A549 (cell line): Measurements from ENCODE around the gene CCDC63. TPM values are rescaled to one million over a fixed set of nuclear protein-coding genes. Genes with fewer than 3 reads are reported as not detected.

Source experiments
- ATAC-seq, 2 experiments: fragments of 200-7000 bp in 1 of 2; fragments of >200 bp in 1 of 2; cut with Nextera tagmentation in 1 of 2; cut with Tn5 transposase in 1 of 2; 3 replicates each; pipeline versions ENCODE4 v1.8.0 to v1.9.1; 2018 to 2020; ENCODE audit warnings: mild to moderate bottlenecking in 1 of 2, moderate library complexity in 1 of 2
- CTCF ChIA-PET: fragments of 300-600 bp; sonication (Branson Sonifier 250); formaldehyde crosslinking; extraction: SDS; loops from one replicate; lab custom pipeline; 2021; ENCODE audit warnings: antibody characterized with exemption, inconsistent platforms; lab: Yijun Ruan, JAX
- POLR2A ChIA-PET: fragments of 350-600 bp; formaldehyde crosslinking; extraction: SDS; loops from one replicate; lab custom pipeline; 2021; ENCODE audit warnings: antibody characterized with exemption, inconsistent platforms; lab: Yijun Ruan, JAX
- DNase-seq, 2 experiments: peaks; one replicate each; pipeline versions ENCODE4 v3.0.0 to v3.0.0-alpha.2; 2011 to 2016; ENCODE audit warnings: low read depth in 1 of 2, low spot score in 1 of 2
- FAIRE-seq: peaks from 2 replicates; lab custom pipeline; 2011; peaks lifted over from hg19 to GRCh38; lab: Jason Lieb, UNC
- H3K27ac ChIP-seq, 2 experiments: fragments of >200 bp; sonication (Bioruptor Twin); formaldehyde crosslinking; 3 replicates each; pipeline ENCODE4 v1.5.1; 2016 to 2017
- H3K4me1 ChIP-seq: fragments of >200 bp; sonication (Bioruptor Twin); formaldehyde crosslinking; 3 replicates; pipeline ENCODE4 v1.6.1; 2016
- H3K4me2 ChIP-seq: fragments of >200 bp; sonication (Bioruptor Twin); formaldehyde crosslinking; 3 replicates; pipeline ENCODE4 v1.6.1; 2016
- H3K4me3 ChIP-seq: fragments of >200 bp; sonication (Bioruptor Twin); formaldehyde crosslinking; 3 replicates; pipeline ENCODE4 v1.5.1; 2016
- H3K9me3 ChIP-seq: fragments of >200 bp; sonication (Bioruptor Twin); formaldehyde crosslinking; 3 replicates; pipeline ENCODE4 v1.6.1; 2016
- BCL3 ChIP-seq: fragments of >200 bp; sonication (Bioruptor Twin); formaldehyde crosslinking; IDR thresholded peaks from 3 replicates; pipeline ENCODE4 v1.6.1; 2016
- BHLHE40 ChIP-seq: IDR thresholded peaks from 2 replicates; pipeline ENCODE4 v1.6.1; 2012; ENCODE audit warnings: low read depth, low read length, inconsistent platforms
- CBX2 ChIP-seq: fragments of 200-600 bp; sonication (generic); IDR thresholded peaks from 2 replicates; pipeline ENCODE4 v1.6.1; 2016; ENCODE audit warnings: low read depth, mild to moderate bottlenecking, borderline replicate concordance
- CBX8 ChIP-seq: fragments of 200-600 bp; sonication (generic); IDR thresholded peaks from 2 replicates; pipeline ENCODE4 v1.6.1; 2016
- CEBPB ChIP-seq, 2 experiments: fragments of >200 bp in 1 of 2; sonication (Bioruptor Twin) in 1 of 2; formaldehyde crosslinking in 1 of 2; IDR thresholded peaks; 2 replicates each; pipeline ENCODE4 v1.6.1; 2012 to 2016
- E2F6 ChIP-seq: IDR thresholded peaks from 2 replicates; pipeline ENCODE4 v1.6.1; 2012; ENCODE audit warnings: low read depth, borderline replicate concordance
- EHMT2 ChIP-seq: fragments of 200-600 bp; sonication (generic); IDR thresholded peaks from 2 replicates; pipeline ENCODE4 v1.6.1; 2016; ENCODE audit warnings: antibody characterized with exemption, low read depth, mild to moderate bottlenecking, moderate library complexity
- FOSL2 ChIP-seq, 2 experiments: fragments of 450-650 bp in 1 of 2; fragments of >200 bp in 1 of 2; sonication (Bioruptor Twin) in 1 of 2; formaldehyde crosslinking; IDR thresholded peaks; 2 replicates each; pipeline versions ENCODE4 v1.5.0 to v1.6.1; 2016 to 2020; ENCODE audit warnings: mild to moderate bottlenecking in 1 of 2, moderate library complexity in 1 of 2
- HEYL ChIP-seq: fragments of 250-450 bp; sonication (Bioruptor Pico); IDR thresholded peaks from 2 replicates; pipeline ENCODE4 v1.8.0; 2021; ENCODE audit warnings: mild to moderate bottlenecking, moderate library complexity
- HOXB13 ChIP-seq: fragments of 250-450 bp; sonication (Bioruptor Pico); IDR thresholded peaks from 2 replicates; pipeline ENCODE4 v1.5.0; 2020; ENCODE audit warnings: low read depth, mild to moderate bottlenecking, moderate library complexity
- MAFK ChIP-seq: fragments of 450-650 bp; IDR thresholded peaks from 2 replicates; pipeline ENCODE4 v1.6.1; 2014; ENCODE audit not compliant: partially characterized antibody
- MAZ ChIP-seq: fragments of 150-350 bp; IDR thresholded peaks from 2 replicates; pipeline ENCODE4 v1.6.1; 2014; ENCODE audit warnings: antibody characterized with exemption, low read depth, low read length, borderline replicate concordance
- NFE2L2 ChIP-seq: fragments of 150-350 bp; conservative IDR thresholded peaks from 2 replicates; pipeline ENCODE4 v1.6.1; 2014; ENCODE audit warnings: low read length
- NPAS2 ChIP-seq: fragments of 250-450 bp; sonication (Bioruptor Pico); IDR thresholded peaks from 2 replicates; pipeline ENCODE4 v1.8.0; 2022; ENCODE audit warnings: mild to moderate bottlenecking, moderate library complexity, borderline replicate concordance
- NR3C1 ChIP-seq: fragments of >200 bp; sonication (Bioruptor Twin); formaldehyde crosslinking; IDR thresholded peaks from 3 replicates; pipeline ENCODE4 v1.6.1; 2017
- TFCP2L1 ChIP-seq: fragments of 250-450 bp; sonication (Bioruptor Pico); IDR thresholded peaks from 2 replicates; pipeline ENCODE4 v1.5.0; 2021; ENCODE audit warnings: mild to moderate bottlenecking
- TP53 ChIP-seq: fragments of 250-450 bp; sonication (Bioruptor Pico); IDR thresholded peaks from 2 replicates; pipeline ENCODE4 v1.5.0; 2021; ENCODE audit warnings: mild to moderate bottlenecking, moderate library complexity
- USF2 ChIP-seq: fragments of 450-650 bp; IDR thresholded peaks from 2 replicates; pipeline ENCODE4 v1.6.1; 2014; ENCODE audit warnings: antibody characterized with exemption
- ZFP36 ChIP-seq: fragments of 450-650 bp; IDR thresholded peaks from 2 replicates; pipeline ENCODE4 v1.6.1; 2014; ENCODE audit warnings: borderline replicate concordance; ENCODE audit not compliant: partially characterized antibody
- WGBS: methylation state at CpG from one replicate; pipeline ENCODE4 v1.1.6; 2017; ENCODE audit errors: missing lambda C conversion rate; 5-methylcytosine and 5-hydroxymethylcytosine counted together
- polyA plus RNA-seq, 4 experiments: library from polyadenylated mRNA; depleted of rRNA in 3 of 4; stranded (reverse); fragments of >200 nt; fragmentation: RNase III in 1 of 4; extraction: RNeasy Plus Mini Kit Qiagen cat#74134 plus additional on column Dnase treatment in 1 of 4; gene quantifications; 2 replicates in 3 of 4; 3 replicates in 1 of 4; pipeline ENCODE4 v1.2.3, GENCODE V29; 2011 to 2017

CCDC63 gene
- polyA plus RNA-seq, 2 of the 4 experiments (the other 2 are of a cell fraction), result 0.04 TPM; not detected in 1

- FAIRE-seq (no peak), ATAC-seq (no peak), DNase-seq (no peak)
- Histone ChIP-seq H3K4me1 (peaks cover 15% of the 10 kb centered on the region), H3K4me3 (no peak overlapping the region), H3K4me2 (no peak overlapping the region), H3K9me3 (no peaks in the 10 kb centered on the region), H3K27ac (no peak overlapping the region; a peak in 1 of 6 replicates)
- ChIA-PET POLR2A (no interaction called here), CTCF (interaction anchor here (1.2 to 1.9 kb wide), 2 partner anchors 20 to 25 kb away, joined by 5 to 6 read pairs; no protein-coding TSS in a partner anchor)
- no peak for TF ChIP-seq NFE2L2
- TF ChIP-seq TFCP2L1, result no peak
- no peak for TF ChIP-seq NR3C1
- TF ChIP-seq TP53 (CRISPR knock-in tag), result no peak
- no peak for TF ChIP-seq HOXB13 (CRISPR knock-in tag)
- no peak for TF ChIP-seq BHLHE40
- TF ChIP-seq CEBPB (IDR thresholded peaks at IDR 0.05), result no peak
- no peak for TF ChIP-seq CBX8
- TF ChIP-seq CBX2, result no peak
- no peak for TF ChIP-seq EHMT2
- 76% methylated on average over 14 of the region's 14 CpGs for WGBS
Measured at GRCh38 chr12:110913119-110914056, 66.6 kb downstream of the CCDC63 start.

- H3K9me3 ChIP-seq, result no peaks in the 10 kb centered on the region
- peaks cover 23% of the 10 kb centered on the region for H3K4me1 ChIP-seq
- DNase-seq (no peak), ATAC-seq (no peak), FAIRE-seq (no peak)
- no peak for TF ChIP-seq TFCP2L1
- TF ChIP-seq USF2, result no peak
- no peak for TF ChIP-seq ZFP36
- TF ChIP-seq NPAS2 (CRISPR knock-in tag), result no peak
- H3K4me3 ChIP-seq, result no peak overlapping the region
- 87% methylated on average over 3 of the region's 3 CpGs for WGBS
- ChIA-PET POLR2A (no interaction called here), CTCF (interaction anchor here (0.7 to 2.7 kb wide), 6 partner anchors 9 to 28 kb away, joined by 3 to 10 read pairs (median 6); no protein-coding TSS in a partner anchor)
- no peak overlapping the region for H3K4me2 ChIP-seq
- peak overlapping the region in 1 of 2 experiments; percentile 60; a peak in 1 of 6 replicates for H3K27ac ChIP-seq
Measured at GRCh38 chr12:110916295-110916875, 69.6 kb downstream of the CCDC63 start.

- 9% methylated on average over 5 of the region's 5 CpGs for WGBS
- Histone ChIP-seq H3K4me3 (no peak overlapping the region), H3K27ac (peak overlapping the region; percentile 69 to 84; a peak in 5 of 6 replicates), H3K4me2 (peak overlapping the region; percentile 47), H3K4me1 (peaks cover 27% of the 10 kb centered on the region), H3K9me3 (no peaks in the 10 kb centered on the region)
- DNase-seq, result peak; percentile 70 to 82
- POLR2A ChIA-PET, result no interaction called here
- peak; percentile 80 to 85 for ATAC-seq
- CTCF ChIA-PET, result interaction anchor here (0.6 to 2.3 kb wide), 4 partner anchors 18 to 23 kb away, joined by 3 to 10 read pairs (median 6); no protein-coding TSS in a partner anchor
- FAIRE-seq, result no peak
- TF ChIP-seq TP53 (CRISPR knock-in tag) (no peak), FOSL2 (IDR thresholded peaks at IDR 0.05) (no peak), FOSL2 (CRISPR knock-in tag; IDR thresholded peaks at IDR 0.05) (peak; percentile 65)
Measured at GRCh38 chr12:110917467-110917866, 70.7 kb downstream of the CCDC63 start.

GRCh38 chr12:110917961-110918360, 71.2 kb downstream of the CCDC63 start:
- H3K27ac ChIP-seq, result peak overlapping the region; percentile 69 to 84; a peak in 5 of 6 replicates
- POLR2A ChIA-PET, result no interaction called here
- CTCF ChIA-PET, result interaction anchor here (0.6 to 2.0 kb wide), 2 partner anchors 19 to 24 kb away, joined by 3 to 10 read pairs; no protein-coding TSS in a partner anchor
- TF ChIP-seq MAFK, result no peak
- TF ChIP-seq BCL3, result no peak
- TF ChIP-seq MAZ, result no peak
- TF ChIP-seq USF2, result no peak
- TF ChIP-seq HEYL (CRISPR knock-in tag), result no peak
- no peak for TF ChIP-seq FOSL2 (IDR thresholded peaks at IDR 0.05)
- no peak for TF ChIP-seq FOSL2 (CRISPR knock-in tag; IDR thresholded peaks at IDR 0.05)
- no peak for TF ChIP-seq CBX8
- no peak for TF ChIP-seq E2F6

More at GRCh38 chr12:110917961-110918360, 71.2 kb downstream of the CCDC63 start:
- Histone ChIP-seq H3K4me3 (no peak overlapping the region), H3K9me3 (no peaks in the 10 kb centered on the region), H3K4me2 (peak overlapping the region; percentile 47), H3K4me1 (peaks cover 27% of the 10 kb centered on the region)
- WGBS, result 62% methylated on average over 7 of the region's 7 CpGs
- FAIRE-seq (no peak), ATAC-seq (peak in 1 of 2 experiments; percentile 12; a peak in 3 of 6 replicates), DNase-seq (no peak)
